Ovary (tissue), 3 donors: ENCODE measurements around the gene TRAF2.

Experiments used
- CTCF ChIP-seq, 3 donors: fragments of 450-650 bp in 2 of 3; fragments of 200-600 bp in 1 of 3; IDR thresholded peaks; one replicate each; pipeline versions ENCODE4 v1.5.1 to v1.8.0; 2016 to 2022; ENCODE audit warnings: antibody characterized with exemption in 3 of 3, mild to moderate bottlenecking in 1 of 3
- EP300 ChIP-seq: sonication (generic); formaldehyde crosslinking; IDR thresholded peaks from one replicate; pipeline ENCODE4 v1.6.1; 2017; ENCODE audit warnings: antibody characterized with exemption
- POLR2A ChIP-seq: fragments of 450-650 bp; IDR thresholded peaks from one replicate; pipeline ENCODE4 v1.6.1; 2017; ENCODE audit warnings: antibody characterized with exemption, mild to moderate bottlenecking, moderate library complexity
- donor health status: DM: no; HTN: no; CAD: no.

GRCh38 chr9:136910197-136910900, 24.0 kb downstream of the TRAF2 start:
- TF ChIP-seq POLR2A = no peak
- no peak for TF ChIP-seq EP300
- no peak for TF ChIP-seq CTCF (IDR thresholded peaks at IDR 0.05)
